Superior temporal gyrus (tissue), 1 donor: Measurements from ENCODE around the gene OPTC.
A peak's percentile ranks its signal among the peaks of the same experiment; 100 is the strongest.

ENCODE experiments used
- DNase-seq: peaks from one replicate; pipeline ENCODE4 v3.0.0-alpha.2; 2016; ENCODE audit errors: extremely low spot score

OPTC gene

GRCh38 chr1:203491664-203492063 is 2.3 kb upstream of the OPTC start:
- no peak for DNase-seq

- DNase-seq = no peak
These were observed 1.7 kb upstream of the OPTC start for GRCh38 chr1:203492082-203492747.

- DNase-seq = no peak
These were observed 1.2 kb upstream of the OPTC start for GRCh38 chr1:203492748-203493130.

- no peak for DNase-seq
These were observed 1.9 kb downstream of the OPTC start for GRCh38 chr1:203495845-203496244.

GRCh38 chr1:203497269-203497777 is 3.4 kb downstream of the OPTC start:
- DNase-seq = no peak

GRCh38 chr1:203499643-203500278 is 5.8 kb downstream of the OPTC start:
- no peak for DNase-seq

- DNase-seq = no peak
These were observed 6.3 kb downstream of the OPTC start for GRCh38 chr1:203500279-203500678.

- DNase-seq = no peak
These were observed 9.9 kb downstream of the OPTC start for GRCh38 chr1:203503836-203504235.

GRCh38 chr1:203504400-203505250 is 10.7 kb downstream of the OPTC start:
- DNase-seq = peak; percentile 93

- DNase-seq = no peak
These were observed 11.7 kb downstream of the OPTC start for GRCh38 chr1:203505526-203506204.

- no peak for DNase-seq
These were observed 13.1 kb downstream of the OPTC start for GRCh38 chr1:203506858-203507626.

- no peak for DNase-seq
These were observed 13.8 kb downstream of the OPTC start for GRCh38 chr1:203507759-203508158.

GRCh38 chr1:203508463-203509073 is 14.6 kb downstream of the OPTC start:
- no peak for DNase-seq

GRCh38 chr1:203509135-203509534 is 15.2 kb downstream of the OPTC start:
- DNase-seq = no peak

- DNase-seq = no peak
These were observed 17.6 kb downstream of the OPTC start for GRCh38 chr1:203511513-203511912.

GRCh38 chr1:203511930-203512329 is 18.0 kb downstream of the OPTC start:
- no peak for DNase-seq

GRCh38 chr1:203512517-203512847 is 18.5 kb downstream of the OPTC start:
- DNase-seq = no peak

GRCh38 chr1:203512848-203513584 is 19.1 kb downstream of the OPTC start:
- no peak for DNase-seq

- no peak for DNase-seq
These were observed 19.7 kb downstream of the OPTC start for GRCh38 chr1:203513585-203514031.

- no peak for DNase-seq
These were observed 22.2 kb downstream of the OPTC start for GRCh38 chr1:203516184-203516583.
